NCI-H146 treated with DMSO at 0.1 percent for 48 hours (cell line): Measurements from ENCODE around the gene EZH2.

Experiments
- DNase-seq: peaks from one replicate; lab custom pipeline; 2025; ENCODE audit not compliant: unreplicated experiment; lab: John Stamatoyannopoulos, UW

The EZH2 gene

DNA sequence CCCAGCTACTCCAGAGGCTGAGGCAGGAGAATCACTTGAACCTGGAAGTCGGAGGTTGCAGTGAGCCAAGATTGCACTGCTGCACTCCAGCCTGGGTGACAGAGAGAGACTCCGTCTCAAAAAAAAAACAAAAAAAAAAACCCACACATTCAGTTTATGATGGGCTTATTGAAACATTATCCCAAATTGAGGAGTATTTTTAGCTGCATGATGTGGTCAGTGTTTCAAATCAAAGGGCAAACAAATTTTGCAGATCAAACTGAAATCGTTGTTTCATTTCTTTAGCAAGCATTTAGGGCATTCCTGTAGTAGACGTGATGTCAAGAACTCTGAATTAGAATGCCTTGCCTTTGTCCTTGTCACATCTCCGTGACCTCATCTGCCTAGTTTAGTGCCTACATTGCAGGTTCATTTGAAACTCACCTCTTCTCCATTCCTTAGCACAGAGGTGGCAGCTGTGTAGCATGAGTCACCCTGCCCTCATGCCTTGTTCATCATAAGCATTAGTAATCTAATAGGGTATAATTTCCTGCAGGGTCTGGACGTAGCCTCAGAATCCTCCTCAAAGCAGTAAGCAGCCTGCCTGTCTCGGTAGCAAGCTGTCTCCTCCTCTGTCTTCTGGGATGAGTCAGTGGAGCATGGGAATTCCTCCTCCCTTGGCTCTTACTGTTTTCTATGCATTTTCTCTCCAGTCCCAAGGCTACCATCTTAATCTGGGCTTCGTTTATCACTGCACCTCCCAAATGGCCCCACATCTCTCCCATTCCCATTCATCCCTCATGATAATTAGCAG, 111.6 kb downstream of the EZH2 start:
- DNase-seq, result no peak

GRCh38 chr7:148770004-148770403, 114.1 kb downstream of the EZH2 start:
- no peak for DNase-seq

DNA sequence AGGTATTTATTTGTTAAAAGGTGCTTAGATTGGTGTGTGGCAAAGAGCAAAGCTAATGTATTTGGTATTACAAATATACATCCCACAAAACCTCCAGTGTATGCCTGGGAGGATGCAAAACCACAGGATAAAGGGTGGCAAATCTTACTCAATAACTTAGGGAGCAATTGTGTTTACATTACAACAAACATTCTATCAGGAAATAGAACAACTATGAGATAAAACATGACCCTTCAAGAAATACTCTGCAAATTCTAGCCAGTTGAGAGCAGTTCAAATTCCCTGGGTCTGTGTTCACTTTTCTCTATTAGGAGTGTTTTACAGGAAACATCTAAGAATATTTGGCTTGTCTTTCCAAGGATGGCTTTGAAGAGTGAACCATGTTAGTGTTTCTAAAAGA, 120.5 kb downstream of the EZH2 start:
- DNase-seq, result no peak

GRCh38 chr7:148761499-148762278, 122.4 kb downstream of the EZH2 start:
- no peak for DNase-seq
